ENCODE data around the gene GSS.

GSS gene

DNA sequence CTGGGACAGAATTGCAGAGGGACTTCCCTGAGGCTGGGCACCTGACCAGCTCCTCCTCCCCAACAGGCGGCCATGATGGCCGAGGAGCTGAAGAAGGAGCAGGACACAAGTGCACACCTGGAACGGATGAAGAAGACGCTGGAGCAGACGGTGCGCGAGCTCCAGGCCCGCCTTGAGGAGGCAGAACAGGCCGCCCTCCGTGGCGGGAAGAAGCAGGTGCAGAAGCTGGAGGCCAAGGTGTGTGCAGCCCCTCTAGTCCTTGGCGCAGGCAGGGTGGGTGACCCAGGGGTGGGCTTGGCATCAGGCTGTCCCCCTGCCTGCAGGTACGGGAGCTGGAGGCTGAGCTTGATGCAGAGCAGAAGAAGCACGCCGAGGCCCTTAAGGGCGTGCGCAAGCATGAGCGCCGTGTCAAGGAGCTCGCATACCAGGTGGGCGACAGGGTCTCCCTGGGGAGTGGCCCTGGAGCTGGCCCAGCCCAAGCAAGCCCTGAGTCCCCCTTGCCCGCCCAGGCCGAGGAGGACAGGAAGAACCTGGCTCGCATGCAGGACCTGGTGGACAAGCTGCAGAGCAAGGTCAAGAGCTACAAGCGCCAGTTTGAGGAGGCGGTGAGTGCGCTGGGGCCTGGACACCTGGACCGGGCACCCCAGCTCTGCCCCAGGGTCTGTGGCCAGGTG, 45.5 kb upstream of the GSS start:
- Histone ChIP-seq H3K79me2 (ENCODE audit: insufficient read depth, low read length) (no peaks in the 10 kb centered on the region), H3K36me3 (ENCODE audit: insufficient read depth, low read length) (peaks cover 52% of the 10 kb centered on the region), H4K20me1 (ENCODE audit: insufficient read depth, low read length) (no peaks in the 10 kb centered on the region)

GRCh38 chr20:35000311-35000921, 44.8 kb upstream of the GSS start:
- no peaks in the 10 kb centered on the region for H3F3A ChIP-seq (ENCODE audit: insufficient read depth, low read length)
- H3K4me3 ChIP-seq (ENCODE audit: low read depth, low read length, poor library complexity, severe bottlenecking), result no peak overlapping the region
- TF ChIP-seq, protein P1, sequence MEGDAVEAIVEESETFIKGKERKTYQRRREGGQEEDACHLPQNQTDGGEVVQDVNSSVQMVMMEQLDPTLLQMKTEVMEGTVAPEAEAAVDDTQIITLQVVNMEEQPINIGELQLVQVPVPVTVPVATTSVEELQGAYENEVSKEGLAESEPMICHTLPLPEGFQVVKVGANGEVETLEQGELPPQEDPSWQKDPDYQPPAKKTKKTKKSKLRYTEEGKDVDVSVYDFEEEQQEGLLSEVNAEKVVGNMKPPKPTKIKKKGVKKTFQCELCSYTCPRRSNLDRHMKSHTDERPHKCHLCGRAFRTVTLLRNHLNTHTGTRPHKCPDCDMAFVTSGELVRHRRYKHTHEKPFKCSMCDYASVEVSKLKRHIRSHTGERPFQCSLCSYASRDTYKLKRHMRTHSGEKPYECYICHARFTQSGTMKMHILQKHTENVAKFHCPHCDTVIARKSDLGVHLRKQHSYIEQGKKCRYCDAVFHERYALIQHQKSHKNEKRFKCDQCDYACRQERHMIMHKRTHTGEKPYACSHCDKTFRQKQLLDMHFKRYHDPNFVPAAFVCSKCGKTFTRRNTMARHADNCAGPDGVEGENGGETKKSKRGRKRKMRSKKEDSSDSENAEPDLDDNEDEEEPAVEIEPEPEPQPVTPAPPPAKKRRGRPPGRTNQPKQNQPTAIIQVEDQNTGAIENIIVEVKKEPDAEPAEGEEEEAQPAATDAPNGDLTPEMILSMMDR (IDR thresholded peaks at IDR 0.05; ENCODE audit: low read length), result no peak
- no peak for TF ChIP-seq EZH2 (IDR thresholded peaks at IDR 0.05; ENCODE audit: borderline replicate concordance, low read length)
- H3K9me2 ChIP-seq (ENCODE audit: low read depth, low read length), result no peaks in the 10 kb centered on the region
- H2AFZ ChIP-seq (ENCODE audit: low read length), result no peak overlapping the region
- H3K27ac ChIP-seq (ENCODE audit: low read depth, low read length, poor library complexity, severe bottlenecking), result no peak overlapping the region
- H3K27me3 ChIP-seq (ENCODE audit: insufficient read depth, low read length), result no peaks in the 10 kb centered on the region
- H3K36me3 ChIP-seq (ENCODE audit: insufficient read depth, low read length), result peaks cover 48% of the 10 kb centered on the region
- no peak overlapping the region for H3K4me2 ChIP-seq (ENCODE audit: low read length)
- no peaks in the 10 kb centered on the region for H3K9me3 ChIP-seq (ENCODE audit: low read length)
- H3K79me2 ChIP-seq (ENCODE audit: insufficient read depth, low read length), result no peaks in the 10 kb centered on the region
- H3K4me1 ChIP-seq (ENCODE audit: insufficient read depth, low read length, severe bottlenecking), result peaks cover 3% of the 10 kb centered on the region
- H4K20me1 ChIP-seq (ENCODE audit: insufficient read depth, low read length), result no peaks in the 10 kb centered on the region
- H3K9ac ChIP-seq (ENCODE audit: low read length), result no peak overlapping the region

More for the DNA sequence above, 45.5 kb upstream of the GSS start:
- Histone ChIP-seq H3K27me3 (ENCODE audit: insufficient read depth, low read length) (no peaks in the 10 kb centered on the region), H3F3A (ENCODE audit: insufficient read depth, low read length) (no peaks in the 10 kb centered on the region), H3K9me2 (ENCODE audit: low read depth, low read length) (no peaks in the 10 kb centered on the region), H3K9me3 (ENCODE audit: low read length) (no peaks in the 10 kb centered on the region), H3K4me1 (ENCODE audit: insufficient read depth, low read length, severe bottlenecking) (peaks cover 3% of the 10 kb centered on the region), H2AFZ (ENCODE audit: low read length) (no peak overlapping the region), H3K4me3 (ENCODE audit: low read depth, low read length, poor library complexity, severe bottlenecking) (no peak overlapping the region), H3K4me2 (ENCODE audit: low read length) (no peak overlapping the region), H3K9ac (ENCODE audit: low read length) (no peak overlapping the region), H3K27ac (ENCODE audit: low read depth, low read length, poor library complexity, severe bottlenecking) (no peak overlapping the region)
- TF ChIP-seq EZH2 (IDR thresholded peaks at IDR 0.05; ENCODE audit: borderline replicate concordance, low read length), result no peak
- TF ChIP-seq, protein P1 (IDR thresholded peaks at IDR 0.05; ENCODE audit: low read length), result no peak

GRCh38 chr20:34999782-35000181, 44.2 kb upstream of the GSS start:
- Histone ChIP-seq H2AFZ (ENCODE audit: low read length) (no peak overlapping the region), H3K9me3 (ENCODE audit: low read length) (no peaks in the 10 kb centered on the region), H3K27me3 (ENCODE audit: insufficient read depth, low read length) (no peaks in the 10 kb centered on the region), H3K36me3 (ENCODE audit: insufficient read depth, low read length) (peaks cover 47% of the 10 kb centered on the region), H3K9ac (ENCODE audit: low read length) (no peak overlapping the region), H3K27ac (ENCODE audit: low read depth, low read length, poor library complexity, severe bottlenecking) (no peak overlapping the region), H4K20me1 (ENCODE audit: insufficient read depth, low read length) (no peaks in the 10 kb centered on the region), H3K79me2 (ENCODE audit: insufficient read depth, low read length) (no peaks in the 10 kb centered on the region), H3K4me3 (ENCODE audit: low read depth, low read length, poor library complexity, severe bottlenecking) (no peak overlapping the region), H3K4me2 (ENCODE audit: low read length) (no peak overlapping the region), H3K4me1 (ENCODE audit: insufficient read depth, low read length, severe bottlenecking) (peaks cover 3% of the 10 kb centered on the region), H3K9me2 (ENCODE audit: low read depth, low read length) (no peaks in the 10 kb centered on the region), H3F3A (ENCODE audit: insufficient read depth, low read length) (no peaks in the 10 kb centered on the region)
- no peak for TF ChIP-seq EZH2 (IDR thresholded peaks at IDR 0.05; ENCODE audit: borderline replicate concordance, low read length)
- TF ChIP-seq, protein P1 (IDR thresholded peaks at IDR 0.05; ENCODE audit: low read length), result no peak

All from OCI-LY1 (cell line).